SKM-1 treated with dmso at 0.1 percent for 144 hours (cell line): ENCODE measurements around the gene RSPH3.
A peak's percentile ranks its signal among the peaks of the same experiment; 100 is the strongest.
"Not testable (repeated sequence)": the region's sequence is repeated elsewhere in the genome, so short reads cannot be mapped to it uniquely, and the experiment has no call there.

Source experiments
- DNase-seq: peaks from one replicate; lab custom pipeline; 2025; ENCODE audit not compliant: unreplicated experiment; lab: John Stamatoyannopoulos, UW

The RSPH3 gene, protein sequence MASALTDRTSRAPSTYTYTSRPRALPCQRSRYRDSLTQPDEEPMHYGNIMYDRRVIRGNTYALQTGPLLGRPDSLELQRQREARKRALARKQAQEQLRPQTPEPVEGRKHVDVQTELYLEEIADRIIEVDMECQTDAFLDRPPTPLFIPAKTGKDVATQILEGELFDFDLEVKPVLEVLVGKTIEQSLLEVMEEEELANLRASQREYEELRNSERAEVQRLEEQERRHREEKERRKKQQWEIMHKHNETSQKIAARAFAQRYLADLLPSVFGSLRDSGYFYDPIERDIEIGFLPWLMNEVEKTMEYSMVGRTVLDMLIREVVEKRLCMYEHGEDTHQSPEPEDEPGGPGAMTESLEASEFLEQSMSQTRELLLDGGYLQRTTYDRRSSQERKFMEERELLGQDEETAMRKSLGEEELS

GRCh38 chr6:158999666-159000403 is at the start of gene RSPH3:
TSS of gene RSPH3 (minus strand) at chr6:159000202. CDS start at chr6:158999550, 652 bp downstream.
- DNase-seq = peak; percentile 92

DNA sequence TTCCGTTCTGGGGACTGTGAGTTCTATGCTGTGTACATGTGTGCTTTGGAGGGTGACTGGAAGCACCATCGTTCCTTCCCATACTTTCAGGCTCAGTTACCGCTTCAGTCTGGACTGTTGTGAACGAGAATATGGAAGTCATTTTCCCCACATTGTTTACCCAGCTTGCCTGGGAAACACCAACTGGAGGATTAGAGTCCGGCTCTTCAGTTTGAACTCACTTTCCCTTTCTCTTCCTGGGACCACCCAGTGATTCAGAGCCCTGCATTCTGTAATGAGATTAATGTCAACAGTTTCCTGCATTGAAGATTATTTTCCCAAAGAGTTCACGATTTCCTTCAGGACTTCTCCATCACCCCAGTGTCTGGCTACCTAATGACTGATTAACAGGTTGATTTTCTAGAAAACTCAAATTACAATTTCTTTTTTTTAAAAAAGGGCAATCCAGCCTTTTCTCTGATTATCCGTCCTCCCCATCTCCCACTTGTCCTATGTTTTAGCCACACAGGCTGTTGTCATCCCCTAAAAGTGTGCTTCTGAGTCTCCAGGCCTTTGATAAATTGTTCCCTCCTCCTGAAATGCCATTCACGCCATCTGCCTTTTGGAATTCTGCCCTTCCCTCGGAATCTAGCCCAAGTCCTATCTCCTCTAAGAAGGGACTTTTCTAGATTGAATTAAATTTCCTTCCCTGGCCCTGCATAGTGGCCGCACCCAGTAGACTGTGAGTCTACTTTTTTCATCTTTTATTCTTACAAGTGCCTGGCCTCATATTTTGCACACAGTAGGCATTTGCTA is 48.1 kb upstream of the RSPH3 start:
- no peak for DNase-seq

DNA sequence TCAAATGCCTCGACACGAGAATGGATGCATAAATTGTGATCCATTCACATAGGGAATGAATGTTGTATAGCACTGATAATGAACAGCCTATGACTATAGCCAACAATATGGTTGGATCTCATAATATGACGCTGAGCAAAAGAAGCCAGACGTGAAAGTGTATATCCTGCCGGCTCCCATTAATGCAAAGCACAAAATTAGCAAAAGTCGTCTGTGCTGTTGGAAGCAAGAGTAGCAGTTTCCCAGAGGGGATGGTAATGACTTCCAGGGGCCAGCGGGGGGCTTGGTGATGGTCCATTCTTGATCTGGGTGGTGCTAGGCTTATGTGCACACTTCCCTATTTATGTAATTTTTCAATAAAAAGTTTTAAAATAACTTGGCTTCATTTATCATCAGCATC is 45.8 kb upstream of the RSPH3 start:
- DNase-seq = no peak

DNA sequence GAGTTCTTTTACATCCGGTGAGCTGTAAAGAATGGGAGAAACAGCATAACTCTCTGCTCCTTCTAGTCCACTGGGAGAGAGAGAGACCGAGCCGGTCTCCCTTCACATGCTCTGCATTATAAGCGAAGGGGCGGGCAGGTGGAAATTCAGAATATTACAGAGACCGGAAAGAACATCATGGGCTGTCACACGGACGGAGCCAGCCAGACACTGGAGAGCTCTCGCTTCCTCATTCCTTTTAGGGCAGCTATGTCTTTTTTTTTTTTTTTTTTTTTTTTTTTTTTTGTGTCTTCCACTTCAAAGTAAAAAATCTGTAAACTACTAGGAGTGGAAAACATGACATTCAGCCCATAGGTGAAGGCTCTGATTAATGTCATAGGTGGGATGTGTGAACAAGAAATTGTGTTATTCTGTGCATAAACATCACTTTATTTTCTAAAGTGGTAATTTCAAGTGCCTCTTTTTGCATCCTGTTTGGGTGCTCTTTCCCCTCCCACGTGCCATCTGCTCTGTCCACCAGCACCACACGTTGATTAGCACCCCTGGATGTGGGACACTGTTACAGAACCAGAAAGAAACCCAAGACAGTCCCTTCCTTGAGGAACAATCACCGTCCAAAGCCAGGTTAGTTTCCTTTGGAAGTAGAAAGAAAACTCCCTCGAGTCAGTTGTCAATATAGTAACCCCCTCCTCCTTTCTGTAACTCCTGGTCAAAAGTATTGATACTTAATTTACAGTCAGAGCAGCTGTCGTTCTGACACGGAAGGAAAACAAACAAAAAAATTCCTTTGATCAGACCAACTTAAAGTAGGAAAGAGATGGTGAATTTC is 45.1 kb upstream of the RSPH3 start, which contains the start of gene TAGAP:
TAGAP (minus strand) TSS at position 93 of the 829 bp plus-strand sequence. CDS start 845 bp downstream, outside the sequence.
- peak; percentile 96 for DNase-seq

DNA sequence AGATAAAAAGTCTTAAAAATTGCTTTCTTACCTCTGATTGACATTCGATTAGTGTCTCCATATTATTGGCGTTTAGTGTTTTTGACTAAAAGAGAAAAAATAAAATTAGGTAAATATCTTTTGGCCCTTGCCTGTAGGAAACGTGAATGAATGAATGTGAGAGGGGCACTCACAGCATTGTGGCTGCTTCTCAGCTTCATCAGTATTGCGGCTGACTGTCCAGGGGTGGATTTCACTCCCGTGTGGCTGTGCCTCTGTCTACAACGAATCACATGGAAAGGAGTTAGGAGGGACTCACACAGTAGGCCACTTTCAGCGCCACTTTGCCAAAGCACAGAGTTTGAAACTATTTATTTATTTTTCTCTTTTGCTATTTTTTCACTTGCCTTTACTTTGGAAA is 43.9 kb upstream of the RSPH3 start:
- DNase-seq = no peak

DNA sequence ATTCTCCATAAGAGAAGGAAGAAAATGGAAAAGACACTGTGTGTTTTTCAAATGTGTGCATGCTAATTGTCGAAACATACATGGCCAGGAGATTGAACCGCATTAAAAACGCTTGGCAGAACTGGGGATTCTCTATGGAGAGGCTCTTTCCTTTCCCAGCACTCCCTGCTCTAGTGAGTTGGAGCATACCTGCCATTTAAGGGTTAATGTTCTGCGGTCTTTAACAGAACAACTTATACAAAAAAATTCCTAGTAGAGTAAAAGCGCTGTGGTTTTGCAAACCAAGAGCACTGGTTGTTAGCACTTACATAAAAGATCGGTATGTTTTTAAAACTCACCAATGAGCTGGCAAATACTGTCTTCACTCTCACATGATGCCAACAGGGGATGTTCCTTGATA is 43.2 kb upstream of the RSPH3 start:
- DNase-seq = no peak

DNA sequence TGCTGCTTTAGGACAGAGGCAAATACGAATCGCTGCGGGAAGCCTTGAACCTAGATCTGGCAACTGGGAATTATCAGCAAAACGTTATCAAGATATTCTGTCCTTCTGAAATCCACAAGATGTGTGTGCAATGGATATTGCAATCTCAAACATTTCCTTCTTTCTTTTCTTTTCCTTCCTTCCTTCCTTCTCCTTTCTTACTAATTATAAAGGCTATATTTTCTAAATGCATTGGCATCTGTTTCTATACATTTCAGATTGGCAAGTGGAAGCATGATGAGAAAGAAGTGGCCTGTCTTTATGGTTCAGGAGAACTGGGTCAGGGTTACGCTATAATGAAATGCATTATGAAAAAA is 42.8 kb upstream of the RSPH3 start:
- no peak for DNase-seq

DNA sequence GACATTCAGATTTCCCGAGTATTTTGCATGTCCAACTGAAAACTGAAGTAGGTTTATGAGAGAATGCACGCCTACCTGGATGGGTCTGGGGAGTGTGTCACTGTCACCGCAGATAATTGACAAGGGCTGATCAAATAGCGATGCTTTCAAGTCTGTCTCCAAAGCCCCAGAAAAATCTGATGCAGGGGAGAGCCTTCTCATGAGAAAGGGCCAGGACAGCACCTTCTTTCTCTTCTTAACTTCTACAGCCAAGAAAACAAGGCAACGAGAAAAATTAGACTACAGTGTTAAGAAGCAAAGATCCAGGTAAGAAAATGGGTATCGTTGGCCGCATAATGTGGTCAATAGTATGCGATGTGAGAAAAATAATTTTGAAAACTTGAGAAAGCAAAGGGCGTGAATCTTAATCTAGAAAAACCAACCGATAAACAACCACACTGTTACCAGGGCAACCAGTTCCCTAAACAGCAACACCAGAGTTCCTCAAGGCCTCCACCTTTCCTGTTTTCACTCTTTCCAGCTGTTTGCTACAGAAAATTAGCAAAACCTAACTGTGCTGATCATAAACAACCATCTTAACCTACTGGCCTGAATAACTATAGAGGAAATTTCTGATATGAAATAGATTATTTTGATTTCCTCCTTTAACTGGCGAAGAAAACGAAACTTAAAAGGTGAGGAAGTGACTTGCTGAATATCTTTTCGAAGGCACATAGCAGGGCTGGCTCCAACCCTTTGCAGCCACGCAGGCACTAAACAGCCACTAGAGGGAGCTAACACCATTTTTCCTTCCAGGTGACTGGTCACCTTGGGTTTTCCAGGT is 42.2 kb upstream of the RSPH3 start:
- peak; percentile 84 for DNase-seq

- no peak for DNase-seq
Measured at GRCh38 chr6:159041181-159041580, 41.2 kb upstream of the RSPH3 start.

GRCh38 chr6:159039885-159040258 is 39.9 kb upstream of the RSPH3 start:
- DNase-seq = no peak

GRCh38 chr6:159038914-159039884 is 39.2 kb upstream of the RSPH3 start:
- peak; percentile 98 for DNase-seq

DNA sequence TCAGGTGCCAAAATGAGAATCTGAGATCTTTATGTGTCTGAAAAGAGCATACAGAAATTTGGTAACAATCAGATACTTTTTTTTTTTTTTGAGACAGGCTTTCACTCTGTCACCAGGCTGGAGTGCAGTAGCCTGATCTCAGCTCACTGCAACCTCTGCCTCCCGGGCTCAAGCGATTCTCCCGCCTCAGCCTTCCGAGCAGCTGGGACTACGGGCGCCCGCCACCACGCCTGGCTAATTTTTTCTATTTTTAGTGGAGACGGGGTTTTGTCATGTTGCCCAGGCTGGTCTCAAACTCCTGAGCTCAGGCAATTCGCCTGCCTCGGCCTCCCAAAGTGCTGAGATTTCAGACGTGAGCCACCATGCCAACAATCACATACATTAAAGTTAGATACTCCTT is 38.3 kb upstream of the RSPH3 start:
- not testable (repeated sequence) for DNase-seq

GRCh38 chr6:159037756-159038290 is 37.8 kb upstream of the RSPH3 start:
- no peak for DNase-seq

DNA sequence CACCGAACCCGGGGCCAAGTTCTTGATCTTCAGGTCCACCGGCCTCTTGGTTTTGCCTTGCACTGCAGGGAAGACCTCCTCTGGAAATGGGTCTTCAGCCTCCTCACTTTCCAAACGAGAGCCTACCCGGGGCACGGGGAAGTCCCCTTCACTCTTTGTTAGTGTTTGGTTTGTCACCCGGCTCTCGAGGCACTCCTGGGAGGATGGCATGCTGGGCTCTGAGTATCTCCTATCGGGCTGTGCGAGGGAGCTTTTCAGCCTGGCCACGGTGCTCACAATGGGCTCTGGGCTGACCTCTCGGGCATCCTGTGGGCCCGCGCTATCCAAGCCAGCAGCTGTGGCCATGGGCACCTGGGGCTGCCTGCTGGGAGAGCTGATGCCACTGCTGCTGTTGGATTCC is 36.7 kb upstream of the RSPH3 start:
- no peak for DNase-seq

DNA sequence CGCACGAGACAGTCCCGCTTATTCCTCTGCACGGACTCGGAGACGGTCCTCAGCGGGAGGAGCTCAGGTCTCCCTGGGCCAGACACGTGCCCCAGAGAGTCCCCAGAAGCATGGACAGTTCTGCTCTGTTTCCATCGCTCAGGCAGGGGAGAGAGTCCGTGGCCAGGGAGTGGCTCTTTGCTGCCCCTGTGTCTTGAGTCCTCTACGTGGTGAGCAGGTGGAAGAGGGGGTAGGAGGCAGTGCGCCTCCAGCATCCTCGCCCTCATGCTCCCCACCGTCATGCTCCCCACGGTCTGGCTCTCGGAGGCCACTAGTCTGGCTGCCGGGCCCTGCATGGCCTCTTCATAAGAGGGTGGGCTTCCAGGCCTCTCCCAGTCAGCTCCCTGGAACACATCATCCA is 35.9 kb upstream of the RSPH3 start:
- DNase-seq = no peak

- no peak for DNase-seq
Measured at GRCh38 chr6:159033160-159034049, 33.4 kb upstream of the RSPH3 start.

- no peak for DNase-seq
Measured at GRCh38 chr6:159031846-159032245, 31.8 kb upstream of the RSPH3 start.
